HepG2 (cell line): ENCODE data around the gene C16orf86. TPM values are rescaled to one million over a fixed set of nuclear protein-coding genes. Genes with fewer than 3 reads are reported as not detected.
A peak's percentile ranks its signal among the peaks of the same experiment; 100 is the strongest.

Experiments
- JARID2 ChIP-seq: sonication (generic); formaldehyde crosslinking; IDR thresholded peaks from 2 replicates; pipeline ENCODE4 v1.8.1; 2023; ENCODE audit warnings: missing genetic modification reagents, inconsistent platforms; ENCODE audit not compliant: insufficient replicate concordance
- KDM4B ChIP-seq: sonication (generic); formaldehyde crosslinking; IDR thresholded peaks from 2 replicates; pipeline ENCODE4 v1.4.0; 2020; ENCODE audit warnings: missing genetic modification reagents
- NFIB ChIP-seq: sonication (generic); formaldehyde crosslinking; IDR thresholded peaks from 2 replicates; pipeline ENCODE4 v1.9.0; 2021; ENCODE audit warnings: missing genetic modification reagents, mild to moderate bottlenecking, borderline replicate concordance
- STAT5B ChIP-seq: sonication (generic); formaldehyde crosslinking; IDR thresholded peaks from 2 replicates; pipeline ENCODE4 v1.4.0; 2020; ENCODE audit warnings: missing genetic modification reagents
- TBL1XR1 ChIP-seq: fragments of 150-350 bp; IDR thresholded peaks from 2 replicates; pipeline ENCODE4 v1.6.1; 2014; ENCODE audit warnings: borderline replicate concordance, low read length; ENCODE audit not compliant: partially characterized antibody
- ZNF331 ChIP-seq: sonication (generic); formaldehyde crosslinking; IDR thresholded peaks from 2 replicates; pipeline ENCODE4 v1.4.0; 2020; ENCODE audit warnings: missing genetic modification reagents
- ZNF350 ChIP-seq: sonication (generic); formaldehyde crosslinking; IDR thresholded peaks from 2 replicates; pipeline ENCODE4 v1.4.0; 2020; ENCODE audit warnings: mild to moderate bottlenecking, low read depth, missing genetic modification reagents, borderline replicate concordance
- ZNF383 ChIP-seq: sonication (generic); formaldehyde crosslinking; IDR thresholded peaks from 2 replicates; pipeline ENCODE4 v1.4.0; 2020; ENCODE audit warnings: missing genetic modification reagents, mild to moderate bottlenecking, borderline replicate concordance
- ZNF530 ChIP-seq: sonication (generic); formaldehyde crosslinking; IDR thresholded peaks from 2 replicates; pipeline ENCODE4 v1.5.0; 2020; ENCODE audit warnings: low read depth, mild to moderate bottlenecking, missing genetic modification reagents
- ZNF569 ChIP-seq: sonication (generic); formaldehyde crosslinking; IDR thresholded peaks from 2 replicates; pipeline ENCODE4 v1.5.0; 2020; ENCODE audit warnings: mild to moderate bottlenecking, missing genetic modification reagents, moderate library complexity, borderline replicate concordance
- ZNF644 ChIP-seq: IDR thresholded peaks from 2 replicates; pipeline ENCODE4 v1.6.1; 2016; ENCODE audit warnings: low read depth
- polyA plus RNA-seq, 8 experiments: library from polyadenylated mRNA; depleted of rRNA in 3 of 8; stranded (reverse) in 7 of 8; unstranded in 1 of 8; fragments of >200 nt; fragmentation: Illumina TruSeq in 4 of 8; extraction: Trizol in 4 of 8; gene quantifications; 2 replicates each; pipeline versions ENCODE4 v1.2.1 to v1.2.3, GENCODE V29; 2011 to 2016; ENCODE audit warnings: low read depth in 4 of 8, missing spikeins in 1 of 8, mixed read lengths in 1 of 8; ENCODE audit not compliant: insufficient read depth in 1 of 8
- total RNA-seq, 5 experiments: library from RNA; depleted of rRNA; stranded (reverse); fragments of >200 nt; fragmentation: Illumina TruSeq; extraction: Trizol; gene quantifications; 2 replicates each; pipeline ENCODE4 v1.2.3, GENCODE V29; 2016; ENCODE audit warnings: low read depth in 1 of 5
- TF ChIP-seq, protein P1 (sequence below): sonication (generic); formaldehyde crosslinking; IDR thresholded peaks from 2 replicates; pipeline ENCODE4 v1.5.0; 2020; ENCODE audit warnings: mild to moderate bottlenecking, missing genetic modification reagents, borderline replicate concordance
- TF ChIP-seq, protein P2 (sequence below): sonication (generic); formaldehyde crosslinking; IDR thresholded peaks from 2 replicates; pipeline ENCODE4 v1.5.1; 2020; ENCODE audit warnings: mild to moderate bottlenecking, missing genetic modification reagents, borderline replicate concordance
- TF ChIP-seq, protein P3 (sequence below): sonication (generic); formaldehyde crosslinking; IDR thresholded peaks from 2 replicates; pipeline ENCODE4 v1.5.0; 2020; ENCODE audit warnings: missing genetic modification reagents, mild to moderate bottlenecking, borderline replicate concordance
- TF ChIP-seq, protein P4 (sequence below): sonication (generic); formaldehyde crosslinking; IDR thresholded peaks from 2 replicates; pipeline ENCODE4 v1.4.0; 2020; ENCODE audit warnings: mild to moderate bottlenecking, missing genetic modification reagents

The C16orf86 gene
- total and polyA plus RNA-seq, 2 of the 13 experiments (the other 11 are each of a cell fraction or from before 2014, with no cell fraction given), result 1.5 to 3.1 TPM

DNA sequence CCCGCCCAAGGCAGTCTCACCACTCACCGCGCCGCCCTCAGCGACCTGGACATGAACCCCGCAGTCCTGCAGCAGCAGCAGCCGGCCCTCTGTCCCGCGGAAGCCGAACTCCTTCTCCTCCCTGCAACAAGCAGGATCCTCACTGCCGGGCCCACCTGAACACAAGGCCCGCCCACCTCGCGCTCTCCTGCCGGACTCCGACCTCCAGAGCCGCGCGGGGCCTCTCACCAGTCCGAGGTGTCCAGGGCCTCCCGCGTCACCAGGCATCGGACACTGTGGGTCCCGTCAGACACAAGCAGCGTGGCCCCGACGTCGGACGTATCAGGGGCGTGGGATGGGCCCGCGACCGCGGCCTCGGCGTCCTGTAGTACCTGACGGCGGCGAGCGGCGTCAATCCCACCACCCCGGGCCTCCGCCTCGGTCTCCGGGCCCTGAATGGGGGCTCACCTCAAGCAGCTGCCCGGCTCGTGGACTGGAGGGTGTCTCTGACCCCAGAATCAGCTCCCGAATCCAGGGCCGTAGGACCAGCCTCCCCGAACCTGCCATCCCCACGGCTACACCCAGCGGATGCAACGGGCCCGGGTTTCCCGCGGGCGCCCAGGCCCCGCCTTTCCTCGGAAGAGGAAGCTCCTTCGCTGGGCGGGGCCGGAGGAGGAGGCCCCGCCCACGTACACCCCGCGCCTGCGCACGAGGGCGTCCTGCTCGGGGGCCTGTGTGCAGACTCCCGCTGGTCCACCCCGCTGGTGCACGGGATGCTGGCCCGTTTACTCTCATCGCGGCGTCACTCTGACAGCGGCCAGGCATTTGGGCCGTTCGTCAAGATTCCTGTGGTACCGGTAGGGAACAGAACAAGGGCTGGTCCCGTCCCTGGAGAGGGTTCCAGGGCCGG lies 6.7 kb upstream of the C16orf86 start, which contains the start of gene ACD (continued):
- TF ChIP-seq, protein P1, sequence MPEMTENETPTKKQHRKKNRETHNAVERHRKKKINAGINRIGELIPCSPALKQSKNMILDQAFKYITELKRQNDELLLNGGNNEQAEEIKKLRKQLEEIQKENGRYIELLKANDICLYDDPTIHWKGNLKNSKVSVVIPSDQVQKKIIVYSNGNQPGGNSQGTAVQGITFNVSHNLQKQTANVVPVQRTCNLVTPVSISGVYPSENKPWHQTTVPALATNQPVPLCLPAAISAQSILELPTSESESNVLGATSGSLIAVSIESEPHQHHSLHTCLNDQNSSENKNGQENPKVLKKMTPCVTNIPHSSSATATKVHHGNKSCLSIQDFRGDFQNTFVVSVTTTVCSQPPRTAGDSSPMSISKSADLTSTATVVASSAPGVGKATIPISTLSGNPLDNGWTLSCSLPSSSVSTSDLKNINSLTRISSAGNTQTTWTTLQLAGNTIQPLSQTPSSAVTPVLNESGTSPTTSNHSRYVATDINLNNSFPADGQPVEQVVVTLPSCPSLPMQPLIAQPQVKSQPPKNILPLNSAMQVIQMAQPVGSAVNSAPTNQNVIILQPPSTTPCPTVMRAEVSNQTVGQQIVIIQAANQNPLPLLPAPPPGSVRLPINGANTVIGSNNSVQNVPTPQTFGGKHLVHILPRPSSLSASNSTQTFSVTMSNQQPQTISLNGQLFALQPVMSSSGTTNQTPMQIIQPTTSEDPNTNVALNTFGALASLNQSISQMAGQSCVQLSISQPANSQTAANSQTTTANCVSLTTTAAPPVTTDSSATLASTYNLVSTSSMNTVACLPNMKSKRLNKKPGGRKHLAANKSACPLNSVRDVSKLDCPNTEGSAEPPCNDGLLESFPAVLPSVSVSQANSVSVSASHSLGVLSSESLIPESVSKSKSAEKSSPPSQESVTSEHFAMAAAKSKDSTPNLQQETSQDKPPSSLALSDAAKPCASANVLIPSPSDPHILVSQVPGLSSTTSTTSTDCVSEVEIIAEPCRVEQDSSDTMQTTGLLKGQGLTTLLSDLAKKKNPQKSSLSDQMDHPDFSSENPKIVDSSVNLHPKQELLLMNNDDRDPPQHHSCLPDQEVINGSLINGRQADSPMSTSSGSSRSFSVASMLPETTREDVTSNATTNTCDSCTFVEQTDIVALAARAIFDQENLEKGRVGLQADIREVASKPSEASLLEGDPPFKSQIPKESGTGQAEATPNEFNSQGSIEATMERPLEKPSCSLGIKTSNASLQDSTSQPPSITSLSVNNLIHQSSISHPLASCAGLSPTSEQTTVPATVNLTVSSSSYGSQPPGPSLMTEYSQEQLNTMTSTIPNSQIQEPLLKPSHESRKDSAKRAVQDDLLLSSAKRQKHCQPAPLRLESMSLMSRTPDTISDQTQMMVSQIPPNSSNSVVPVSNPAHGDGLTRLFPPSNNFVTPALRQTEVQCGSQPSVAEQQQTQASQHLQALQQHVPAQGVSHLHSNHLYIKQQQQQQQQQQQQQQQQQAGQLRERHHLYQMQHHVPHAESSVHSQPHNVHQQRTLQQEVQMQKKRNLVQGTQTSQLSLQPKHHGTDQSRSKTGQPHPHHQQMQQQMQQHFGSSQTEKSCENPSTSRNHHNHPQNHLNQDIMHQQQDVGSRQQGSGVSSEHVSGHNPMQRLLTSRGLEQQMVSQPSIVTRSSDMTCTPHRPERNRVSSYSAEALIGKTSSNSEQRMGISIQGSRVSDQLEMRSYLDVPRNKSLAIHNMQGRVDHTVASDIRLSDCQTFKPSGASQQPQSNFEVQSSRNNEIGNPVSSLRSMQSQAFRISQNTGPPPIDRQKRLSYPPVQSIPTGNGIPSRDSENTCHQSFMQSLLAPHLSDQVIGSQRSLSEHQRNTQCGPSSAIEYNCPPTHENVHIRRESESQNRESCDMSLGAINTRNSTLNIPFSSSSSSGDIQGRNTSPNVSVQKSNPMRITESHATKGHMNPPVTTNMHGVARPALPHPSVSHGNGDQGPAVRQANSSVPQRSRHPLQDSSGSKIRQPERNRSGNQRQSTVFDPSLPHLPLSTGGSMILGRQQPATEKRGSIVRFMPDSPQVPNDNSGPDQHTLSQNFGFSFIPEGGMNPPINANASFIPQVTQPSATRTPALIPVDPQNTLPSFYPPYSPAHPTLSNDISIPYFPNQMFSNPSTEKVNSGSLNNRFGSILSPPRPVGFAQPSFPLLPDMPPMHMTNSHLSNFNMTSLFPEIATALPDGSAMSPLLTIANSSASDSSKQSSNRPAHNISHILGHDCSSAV (CRISPR knock-in tag), result no peak
- peak; percentile 88; the same call in 1 of the 2 replicates for TF ChIP-seq ZNF569 (CRISPR knock-in tag)
- TF ChIP-seq, protein P2, sequence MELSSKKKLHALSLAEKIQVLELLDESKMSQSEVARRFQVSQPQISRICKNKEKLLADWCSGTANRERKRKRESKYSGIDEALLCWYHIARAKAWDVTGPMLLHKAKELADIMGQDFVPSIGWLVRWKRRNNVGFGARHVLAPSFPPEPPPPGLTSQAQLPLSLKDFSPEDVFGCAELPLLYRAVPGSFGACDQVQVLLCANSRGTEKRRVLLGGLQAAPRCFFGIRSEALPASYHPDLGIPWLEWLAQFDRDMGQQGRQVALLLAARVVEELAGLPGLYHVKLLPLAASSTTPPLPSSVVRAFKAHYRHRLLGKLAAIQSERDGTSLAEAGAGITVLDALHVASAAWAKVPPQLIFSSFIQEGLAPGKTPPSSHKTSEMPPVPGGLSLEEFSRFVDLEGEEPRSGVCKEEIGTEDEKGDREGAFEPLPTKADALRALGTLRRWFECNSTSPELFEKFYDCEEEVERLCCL (CRISPR knock-in tag), result 0 out of 2 replicates have a peak, but pooled peaks have one; percentile 72
- 0 out of 2 replicates have a peak, but pooled peaks have one; percentile 26 for TF ChIP-seq STAT5B (CRISPR knock-in tag)
- TF ChIP-seq ZNF383 (CRISPR knock-in tag), result peak; percentile 88; the same call in 1 of the 2 replicates
- no peak for TF ChIP-seq TBL1XR1
- TF ChIP-seq ZNF644 (CRISPR knock-in tag), result no peak
- TF ChIP-seq, protein P3, sequence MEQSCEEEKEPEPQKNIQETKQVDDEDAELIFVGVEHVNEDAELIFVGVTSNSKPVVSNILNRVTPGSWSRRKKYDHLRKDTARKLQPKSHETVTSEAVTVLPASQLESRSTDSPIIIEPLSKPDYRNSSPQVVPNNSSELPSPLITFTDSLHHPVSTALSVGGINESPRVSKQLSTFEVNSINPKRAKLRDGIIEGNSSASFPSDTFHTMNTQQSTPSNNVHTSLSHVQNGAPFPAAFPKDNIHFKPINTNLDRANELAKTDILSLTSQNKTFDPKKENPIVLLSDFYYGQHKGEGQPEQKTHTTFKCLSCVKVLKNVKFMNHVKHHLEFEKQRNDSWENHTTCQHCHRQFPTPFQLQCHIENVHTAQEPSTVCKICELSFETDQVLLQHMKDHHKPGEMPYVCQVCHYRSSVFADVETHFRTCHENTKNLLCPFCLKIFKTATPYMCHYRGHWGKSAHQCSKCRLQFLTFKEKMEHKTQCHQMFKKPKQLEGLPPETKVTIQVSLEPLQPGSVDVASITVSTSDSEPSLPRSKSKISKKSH (CRISPR knock-in tag), result peak; percentile 84
- peak; percentile 91 for TF ChIP-seq ZNF350 (CRISPR knock-in tag)
- TF ChIP-seq NFIB, result peak; percentile 79; the same call in 1 of the 2 replicates
- no peak for TF ChIP-seq JARID2 (CRISPR knock-in tag)
- TF ChIP-seq KDM4B (CRISPR knock-in tag), result peak; percentile 73
- TF ChIP-seq ZNF331 (CRISPR knock-in tag), result no peak; the same call in 1 of the 2 replicates
- TF ChIP-seq, protein P4, sequence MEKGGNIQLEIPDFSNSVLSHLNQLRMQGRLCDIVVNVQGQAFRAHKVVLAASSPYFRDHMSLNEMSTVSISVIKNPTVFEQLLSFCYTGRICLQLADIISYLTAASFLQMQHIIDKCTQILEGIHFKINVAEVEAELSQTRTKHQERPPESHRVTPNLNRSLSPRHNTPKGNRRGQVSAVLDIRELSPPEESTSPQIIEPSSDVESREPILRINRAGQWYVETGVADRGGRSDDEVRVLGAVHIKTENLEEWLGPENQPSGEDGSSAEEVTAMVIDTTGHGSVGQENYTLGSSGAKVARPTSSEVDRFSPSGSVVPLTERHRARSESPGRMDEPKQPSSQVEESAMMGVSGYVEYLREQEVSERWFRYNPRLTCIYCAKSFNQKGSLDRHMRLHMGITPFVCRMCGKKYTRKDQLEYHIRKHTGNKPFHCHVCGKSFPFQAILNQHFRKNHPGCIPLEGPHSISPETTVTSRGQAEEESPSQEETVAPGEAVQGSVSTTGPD (CRISPR knock-in tag), result no peak
- peak; percentile 73; the same call in 1 of the 2 replicates for TF ChIP-seq ZNF530
